Activated CD8-positive, alpha-beta T cell treated with anti-CD3 and anti-CD28 coated beads, Interleukin-2, amount 10 ng/mL, durations not matched to agents 7 days and 5 days (primary cell): ENCODE data around the gene ZNF628. TPM values are rescaled to one million over a fixed set of nuclear protein-coding genes. Genes with fewer than 3 reads are reported as not detected.

Experiments used
- ATAC-seq: fragments of 150-1000 bp; cut with Tn5 transposase; one replicate; pipeline ENCODE4 v1.10.0; 2021; ENCODE audit warnings: moderate library complexity
- CTCF ChIA-PET: fragments of 350-600 bp; sonication (Branson Sonifier 250); formaldehyde crosslinking; loops from one replicate; lab custom pipeline; 2021; ENCODE audit warnings: antibody characterized with exemption; lab: Charles Lee
- POLR2A ChIA-PET: fragments of 350-600 bp; sonication (Branson Sonifier 250); formaldehyde crosslinking; loops from one replicate; lab custom pipeline; 2021; ENCODE audit warnings: antibody characterized with exemption; lab: Charles Lee
- DNase-seq: peaks from one replicate; pipeline ENCODE4 v3.0.0-alpha.2; 2020
- H3K27ac Mint-ChIP-seq: one replicate; pipeline ENCODE4 v1.8.0; 2021; ENCODE audit warnings: mild to moderate bottlenecking, mixed read lengths
- H3K27me3 Mint-ChIP-seq: one replicate; pipeline ENCODE4 v1.8.0; 2021; ENCODE audit warnings: low read depth, mixed read lengths
- H3K36me3 Mint-ChIP-seq: one replicate; pipeline ENCODE4 v1.8.0; 2021; ENCODE audit warnings: low read depth, mixed read lengths
- H3K4me1 Mint-ChIP-seq: one replicate; pipeline ENCODE4 v1.8.0; 2021; ENCODE audit warnings: low read depth, mixed read lengths
- H3K4me3 Mint-ChIP-seq: one replicate; pipeline ENCODE4 v1.8.0; 2021; ENCODE audit warnings: mild to moderate bottlenecking, mixed read lengths
- H3K9me3 Mint-ChIP-seq: one replicate; pipeline ENCODE4 v1.8.0; 2022; ENCODE audit warnings: mixed read lengths; ENCODE audit not compliant: insufficient read depth
- total RNA-seq, 2 experiments: library from RNA; stranded (reverse); gene quantifications; one replicate each; pipeline ENCODE4 v1.2.3, GENCODE V29; 2021

ZNF628 gene
- total RNA-seq, 2 experiments from 2014 or later, result 10.2 to 11.6 TPM

DNA sequence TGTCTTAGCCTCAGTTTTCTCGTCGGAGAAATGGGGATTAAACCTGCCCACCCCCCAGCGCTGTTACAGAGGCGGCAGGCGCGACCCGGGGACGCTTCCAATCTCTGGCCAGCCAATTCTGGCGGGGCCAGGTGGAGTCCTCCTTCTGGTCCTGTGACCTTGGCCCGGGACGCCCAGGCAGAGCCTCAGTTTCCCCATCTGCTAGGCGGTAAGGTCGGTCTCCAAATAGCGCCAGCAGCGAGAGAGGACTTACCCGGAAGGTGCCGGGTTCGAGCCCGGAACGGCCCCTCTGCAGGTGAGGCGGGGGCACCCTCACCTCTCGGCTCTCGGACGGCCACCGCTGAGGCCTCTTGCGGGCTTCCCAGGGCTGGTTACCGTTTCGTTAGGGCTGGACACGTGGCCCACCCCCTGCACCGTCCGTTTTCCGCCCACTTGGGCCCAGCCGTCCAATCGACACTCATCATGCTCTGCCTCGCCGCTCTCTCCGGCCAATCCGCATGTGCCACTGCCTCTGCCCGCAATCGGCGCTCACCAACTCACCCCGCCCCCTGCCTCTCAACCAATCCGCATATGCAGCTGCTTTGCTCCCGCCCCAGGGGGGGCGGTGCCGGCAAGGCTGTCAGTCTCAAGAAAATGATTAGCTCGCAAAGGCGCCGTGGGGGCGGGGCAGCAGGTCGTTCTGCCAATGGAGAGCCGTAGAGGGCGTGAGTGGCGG lies 15.0 kb upstream of the ZNF628 start, which contains the start of gene ISOC2:
TSS of gene ISOC2 (minus strand) at position 384 of the 715 bp plus-strand sequence. CDS start 5,156 bp downstream, outside the sequence.
- CTCF ChIA-PET, result interaction anchor here (0.6 to 2.7 kb wide), 10 partner anchors 10 to 301 kb away, joined by 3 to 24 read pairs (median 3); partner anchors contain the start of gene UBE2S

DNA sequence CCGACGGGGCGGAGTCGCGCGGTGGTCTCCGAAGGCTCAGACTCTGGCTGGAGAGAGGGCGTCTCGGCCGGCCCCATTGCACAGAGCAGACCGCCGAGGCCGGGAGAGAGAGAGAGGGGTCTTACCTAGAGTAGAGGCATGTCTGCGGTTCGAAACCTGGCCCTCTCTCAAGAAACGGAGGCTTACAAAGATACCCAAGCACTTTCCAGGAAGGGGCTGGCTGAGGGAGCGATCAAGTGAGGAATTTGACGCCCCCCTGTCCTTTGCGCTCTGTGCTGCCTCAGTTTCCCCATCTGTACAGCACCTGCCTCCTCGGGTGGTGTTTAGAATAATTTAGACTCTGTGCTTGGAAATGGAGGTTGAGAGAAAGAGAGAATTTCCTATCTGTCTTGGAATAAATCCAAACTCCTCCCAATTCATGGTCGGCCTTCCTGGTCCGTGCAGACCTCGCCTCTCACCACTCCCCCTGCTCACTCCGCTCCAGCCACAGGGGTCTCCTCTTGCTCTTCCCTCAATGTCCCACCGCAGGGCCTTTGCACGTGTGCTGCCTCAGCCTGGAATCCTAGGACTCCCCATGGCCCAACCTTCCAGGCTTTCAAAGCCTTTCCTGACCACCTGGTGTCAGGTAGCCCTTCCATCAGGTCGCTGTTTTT lies 14.3 kb upstream of the ZNF628 start:
- POLR2A ChIA-PET, result interaction anchor here (0.6 to 2.3 kb wide), 4 partner anchors 14 to 206 kb away, joined by 3 to 8 read pairs (median 4); partner anchors contain the start of gene ZNF628
- H3K27ac Mint-ChIP-seq, result peak overlapping the region; percentile 71
- no peak for ATAC-seq
- H3K36me3 Mint-ChIP-seq, result no peaks in the 10 kb centered on the region
- H3K4me3 Mint-ChIP-seq, result peak overlapping the region; percentile 87
- H3K4me1 Mint-ChIP-seq, result peaks cover 28% of the 10 kb centered on the region
- no peaks in the 10 kb centered on the region for H3K27me3 Mint-ChIP-seq
- CTCF ChIA-PET, result interaction anchor here (0.6 to 2.7 kb wide), 10 partner anchors 9 to 302 kb away, joined by 3 to 24 read pairs (median 3); partner anchors contain the start of gene UBE2S
- no peaks in the 10 kb centered on the region for H3K9me3 Mint-ChIP-seq
- DNase-seq, result no peak

More for the DNA sequence above, 15.0 kb upstream of the ZNF628 start, which contains the start of gene ISOC2:
- POLR2A ChIA-PET, result interaction anchor here (0.6 to 2.3 kb wide), 4 partner anchors 15 to 206 kb away, joined by 3 to 8 read pairs (median 4); partner anchors contain the start of gene ZNF628
- H3K4me1 Mint-ChIP-seq, result peaks cover 28% of the 10 kb centered on the region
- H3K4me3 Mint-ChIP-seq, result peak within 1 kb of the TSS; percentile 87
- no peaks in the 10 kb centered on the region for H3K9me3 Mint-ChIP-seq
- DNase-seq, result peak; percentile 100
- ATAC-seq, result peak; percentile 99
- peak within 1 kb of the TSS; percentile 71 for H3K27ac Mint-ChIP-seq
- H3K27me3 Mint-ChIP-seq, result no peaks in the 10 kb centered on the region
- H3K36me3 Mint-ChIP-seq, result no peaks in the 10 kb centered on the region

GRCh38 chr19:55462722-55463121 lies 13.7 kb upstream of the ZNF628 start:
- H3K36me3 Mint-ChIP-seq, result no peaks in the 10 kb centered on the region
- no peaks in the 10 kb centered on the region for H3K9me3 Mint-ChIP-seq
- H3K4me3 Mint-ChIP-seq, result peak overlapping the region; percentile 87
- H3K4me1 Mint-ChIP-seq, result peaks cover 28% of the 10 kb centered on the region
- ChIA-PET POLR2A (interaction anchor here (2.3 kb wide), 1 partner anchor 13 kb away, joined by 8 read pairs; the partner anchor contains the start of gene ZNF628), CTCF (interaction anchor here (2.7 kb wide), 1 partner anchor 41 kb away, joined by 24 read pairs; no protein-coding TSS in a partner anchor)
- peak overlapping the region; percentile 32 for H3K27ac Mint-ChIP-seq
- no peaks in the 10 kb centered on the region for H3K27me3 Mint-ChIP-seq
- DNase-seq (no peak), ATAC-seq (no peak)

GRCh38 chr19:55463583-55464031 lies 12.8 kb upstream of the ZNF628 start:
- ChIA-PET POLR2A (interaction anchor here (2.3 kb wide), 1 partner anchor 13 kb away, joined by 8 read pairs; the partner anchor contains the start of gene ZNF628), CTCF (interaction anchor here (2.7 kb wide), 1 partner anchor 41 kb away, joined by 24 read pairs; no protein-coding TSS in a partner anchor)
- no peaks in the 10 kb centered on the region for H3K27me3 Mint-ChIP-seq
- DNase-seq (no peak), ATAC-seq (no peak)
- H3K4me1 Mint-ChIP-seq, result peaks cover 30% of the 10 kb centered on the region
- no peak overlapping the region for H3K4me3 Mint-ChIP-seq
- H3K27ac Mint-ChIP-seq, result no peak overlapping the region
- no peaks in the 10 kb centered on the region for H3K9me3 Mint-ChIP-seq
- no peaks in the 10 kb centered on the region for H3K36me3 Mint-ChIP-seq

- no peaks in the 10 kb centered on the region for H3K27me3 Mint-ChIP-seq
- peaks cover 30% of the 10 kb centered on the region for H3K4me1 Mint-ChIP-seq
- POLR2A ChIA-PET, result no interaction called here
- no peak for DNase-seq
- H3K4me3 Mint-ChIP-seq, result no peak overlapping the region
- H3K9me3 Mint-ChIP-seq, result no peaks in the 10 kb centered on the region
- H3K36me3 Mint-ChIP-seq, result no peaks in the 10 kb centered on the region
- ATAC-seq, result no peak
- CTCF ChIA-PET, result interaction anchor here (2.7 kb wide), 1 partner anchor 40 kb away, joined by 24 read pairs; no protein-coding TSS in a partner anchor
- no peak overlapping the region for H3K27ac Mint-ChIP-seq
These were observed 12.3 kb upstream of the ZNF628 start for GRCh38 chr19:55464039-55464661.

- Mint-ChIP-seq H3K9me3 (no peaks in the 10 kb centered on the region), H3K4me3 (no peak within 1 kb of the TSS), H3K36me3 (no peaks in the 10 kb centered on the region), H3K27me3 (no peaks in the 10 kb centered on the region), H3K4me1 (peaks cover 29% of the 10 kb centered on the region), H3K27ac (no peak within 1 kb of the TSS)
- no peak for DNase-seq
- ChIA-PET CTCF (no interaction called here), POLR2A (no interaction called here)
- no peak for ATAC-seq
These were observed 11.8 kb upstream of the ZNF628 start, which contains the start of gene C19orf85 for GRCh38 chr19:55464662-55465054. C19orf85 (minus strand) TSS chr19:55464751; CDS start chr19:55464554, 197 bp downstream.

DNA sequence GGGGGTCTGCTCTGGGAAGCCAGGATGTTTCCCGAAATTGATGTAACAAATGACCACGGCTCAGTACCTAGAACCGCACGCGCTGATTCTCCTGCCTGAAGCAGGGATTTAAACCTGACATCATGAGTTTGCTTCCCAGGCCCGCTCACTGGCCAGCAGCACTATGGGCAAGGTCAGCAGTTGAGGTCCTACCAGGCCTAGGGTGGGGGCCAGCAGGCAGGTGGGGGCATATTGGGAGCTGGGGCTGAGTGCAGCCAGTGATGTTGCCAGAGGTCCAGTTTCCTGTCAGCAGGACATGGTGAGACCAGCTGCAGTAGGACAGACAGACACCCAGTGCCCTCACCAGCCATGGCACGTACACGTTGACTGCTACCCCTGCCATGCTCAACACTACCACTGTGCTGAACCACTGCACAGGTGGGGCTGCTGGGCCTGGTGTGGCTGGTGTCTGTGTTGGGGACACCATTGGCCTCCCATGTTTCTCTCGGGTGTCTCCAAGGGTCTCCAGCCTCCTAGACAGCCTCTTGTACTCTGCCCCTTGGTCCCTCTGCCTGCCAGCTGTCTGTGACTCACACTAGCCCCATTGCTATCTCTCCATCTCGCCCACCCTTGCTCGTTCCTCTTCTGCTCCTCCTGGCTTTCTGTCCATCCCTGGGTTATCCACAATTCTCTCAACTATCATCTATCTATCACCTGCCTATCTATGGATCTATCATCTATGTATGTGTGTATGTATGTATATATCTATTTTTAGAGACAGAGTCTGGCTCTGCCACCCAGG lies 10.8 kb upstream of the ZNF628 start:
- CTCF ChIA-PET, result interaction anchor here (0.7 to 4.0 kb wide), 5 partner anchors 29 to 173 kb away, joined by 3 to 75 read pairs (median 16); partner anchors contain the start of gene ZNF865
- Mint-ChIP-seq H3K4me3 (no peak overlapping the region), H3K4me1 (peaks cover 19% of the 10 kb centered on the region), H3K27me3 (no peaks in the 10 kb centered on the region), H3K27ac (no peak overlapping the region), H3K36me3 (no peaks in the 10 kb centered on the region), H3K9me3 (no peaks in the 10 kb centered on the region)
- no peak for DNase-seq
- POLR2A ChIA-PET, result no interaction called here
- no peak for ATAC-seq

DNA sequence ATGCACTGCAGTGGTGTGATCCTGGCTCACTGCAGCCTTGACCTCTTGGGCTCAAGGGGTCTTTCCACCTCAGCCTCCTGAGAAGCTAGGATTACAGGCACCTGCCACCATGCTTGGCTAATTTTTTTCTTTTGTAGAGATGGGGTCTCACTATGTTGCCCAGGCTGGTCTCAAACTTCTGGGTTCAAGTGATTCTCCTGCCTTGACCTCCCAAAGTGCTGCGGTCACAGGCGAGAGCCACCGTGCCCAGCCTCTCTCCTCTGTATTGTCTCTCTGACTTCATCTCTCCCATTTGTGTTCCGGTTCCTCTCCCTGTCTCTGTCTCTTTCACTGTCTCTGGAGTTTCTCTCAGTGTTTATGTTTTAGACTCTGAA lies 10.2 kb upstream of the ZNF628 start:
- H3K9me3 Mint-ChIP-seq, result no peaks in the 10 kb centered on the region
- DNase-seq, result no peak
- H3K27ac Mint-ChIP-seq, result no peak overlapping the region
- ChIA-PET POLR2A (no interaction called here), CTCF (interaction anchor here (0.7 to 4.0 kb wide), 7 partner anchors 10 to 174 kb away, joined by 3 to 75 read pairs (median 16); partner anchors contain the start of genes NAT14, ZNF628 and ZNF865)
- no peaks in the 10 kb centered on the region for H3K36me3 Mint-ChIP-seq
- no peak for ATAC-seq
- H3K4me3 Mint-ChIP-seq, result no peak overlapping the region
- no peaks in the 10 kb centered on the region for H3K27me3 Mint-ChIP-seq
- H3K4me1 Mint-ChIP-seq, result peaks cover 13% of the 10 kb centered on the region

- H3K4me3 Mint-ChIP-seq, result no peak overlapping the region
- CTCF ChIA-PET, result interaction anchor here (0.7 to 4.0 kb wide), 20 partner anchors 9 to 380 kb away, joined by 3 to 75 read pairs (median 6); partner anchors contain the start of genes KMT5C, NAT14, ZNF628 and ZNF865
- no peaks in the 10 kb centered on the region for H3K9me3 Mint-ChIP-seq
- no peaks in the 10 kb centered on the region for H3K27me3 Mint-ChIP-seq
- POLR2A ChIA-PET, result interaction anchor here (0.6 to 1.2 kb wide), 2 partner anchors 9 kb away, joined by 3 to 4 read pairs; partner anchors contain the start of gene ZNF628
- ATAC-seq, result peak; percentile 89
- peaks cover 3% of the 10 kb centered on the region for H3K4me1 Mint-ChIP-seq
- H3K27ac Mint-ChIP-seq, result no peak overlapping the region
- no peaks in the 10 kb centered on the region for H3K36me3 Mint-ChIP-seq
- DNase-seq, result peak; percentile 71
These were observed 9.0 kb upstream of the ZNF628 start for GRCh38 chr19:55467236-55468053.

DNA sequence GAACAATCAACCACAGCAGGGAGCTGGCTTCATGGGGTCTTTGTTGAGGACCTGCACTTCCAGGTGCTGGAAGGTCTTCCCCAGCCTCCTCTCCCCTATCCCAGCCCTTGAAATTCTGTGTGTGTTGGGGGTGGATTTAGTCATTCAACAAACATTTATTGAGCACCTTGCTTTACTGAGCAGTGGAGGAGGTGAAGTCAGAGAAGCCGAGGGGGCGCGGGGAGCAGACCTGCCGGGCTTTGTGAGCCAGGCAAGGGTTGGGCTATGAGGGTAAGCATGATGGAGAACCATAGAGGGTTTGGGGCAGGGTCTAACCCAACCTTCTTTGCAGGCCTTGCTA lies 8.4 kb upstream of the ZNF628 start:
- no peaks in the 10 kb centered on the region for H3K27me3 Mint-ChIP-seq
- no peak overlapping the region for H3K4me3 Mint-ChIP-seq
- H3K9me3 Mint-ChIP-seq, result no peaks in the 10 kb centered on the region
- ChIA-PET POLR2A (interaction anchor here (1.2 kb wide), 1 partner anchor 8 kb away, joined by 3 read pairs; the partner anchor contains the start of gene ZNF628), CTCF (interaction anchor here (1.2 to 4.0 kb wide), 14 partner anchors 8 to 380 kb away, joined by 3 to 75 read pairs (median 8); partner anchors contain the start of genes KMT5C, NAT14, ZNF628 and ZNF865)
- no peak for DNase-seq
- H3K27ac Mint-ChIP-seq, result no peak overlapping the region
- H3K36me3 Mint-ChIP-seq, result no peaks in the 10 kb centered on the region
- H3K4me1 Mint-ChIP-seq, result peaks cover 3% of the 10 kb centered on the region
- ATAC-seq, result no peak
